ENCODE data around the gene CNNM4.

The CNNM4 gene

GRCh38 chr2:96857667-96858372 lies 97.1 kb downstream of the CNNM4 start, which contains the start of gene ANKRD39:
Gene ANKRD39 (minus strand): TSS chr2:96858016. CDS start chr2:96857987, 29 bp downstream.
- FAIRE-seq (peak; percentile 65), DNase-seq (ENCODE audit: low spot score) (peak; percentile 100)

- no peak for DNase-seq (ENCODE audit: low spot score)
Measured at GRCh38 chr2:96859099-96859649, 98.5 kb downstream of the CNNM4 start.

GRCh38 chr2:96859681-96860064 lies 99.0 kb downstream of the CNNM4 start:
- DNase-seq (ENCODE audit: low spot score) (no peak), FAIRE-seq (no peak)

More at GRCh38 chr2:96859099-96859649, 98.5 kb downstream of the CNNM4 start:
- no peak for FAIRE-seq

GRCh38 chr2:96860065-96861029 lies 99.6 kb downstream of the CNNM4 start:
- DNase-seq (ENCODE audit: low spot score) (no peak), FAIRE-seq (no peak)

GRCh38 chr2:96861074-96861473 lies 100.4 kb downstream of the CNNM4 start:
- FAIRE-seq (no peak), DNase-seq (ENCODE audit: low spot score) (no peak)

Data from urothelium cell line (cell line).